22Rv1 (cell line): ENCODE data around the gene UCN.

Experiments used
- ZFX ChIP-seq: fragments of 450-650 bp; IDR thresholded peaks from 2 replicates; pipeline ENCODE4 v1.6.1; 2017; ENCODE audit warnings: antibody characterized with exemption, borderline replicate concordance
- TF ChIP-seq, protein P1 (sequence below): fragments of 450-650 bp; IDR thresholded peaks from 2 replicates; pipeline ENCODE4 v1.5.1; 2017; ENCODE audit warnings: mild to moderate bottlenecking

DNA sequence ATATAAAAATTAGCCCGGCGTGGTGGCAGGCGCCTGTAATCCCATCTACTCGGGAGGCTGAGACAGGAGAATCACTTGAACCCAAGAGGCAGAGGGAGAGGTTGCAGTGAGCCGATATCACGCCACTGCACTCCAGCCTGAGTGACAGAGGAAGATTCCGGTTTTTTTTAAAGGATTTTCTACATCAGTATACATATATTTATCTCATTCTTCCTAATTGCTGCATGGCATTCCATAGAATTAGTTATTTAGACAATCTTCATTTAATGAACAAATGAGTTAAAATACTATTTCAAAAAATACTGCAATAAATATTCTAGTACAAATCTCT lies 46.3 kb upstream of the UCN start:
- TF ChIP-seq, protein P1, sequence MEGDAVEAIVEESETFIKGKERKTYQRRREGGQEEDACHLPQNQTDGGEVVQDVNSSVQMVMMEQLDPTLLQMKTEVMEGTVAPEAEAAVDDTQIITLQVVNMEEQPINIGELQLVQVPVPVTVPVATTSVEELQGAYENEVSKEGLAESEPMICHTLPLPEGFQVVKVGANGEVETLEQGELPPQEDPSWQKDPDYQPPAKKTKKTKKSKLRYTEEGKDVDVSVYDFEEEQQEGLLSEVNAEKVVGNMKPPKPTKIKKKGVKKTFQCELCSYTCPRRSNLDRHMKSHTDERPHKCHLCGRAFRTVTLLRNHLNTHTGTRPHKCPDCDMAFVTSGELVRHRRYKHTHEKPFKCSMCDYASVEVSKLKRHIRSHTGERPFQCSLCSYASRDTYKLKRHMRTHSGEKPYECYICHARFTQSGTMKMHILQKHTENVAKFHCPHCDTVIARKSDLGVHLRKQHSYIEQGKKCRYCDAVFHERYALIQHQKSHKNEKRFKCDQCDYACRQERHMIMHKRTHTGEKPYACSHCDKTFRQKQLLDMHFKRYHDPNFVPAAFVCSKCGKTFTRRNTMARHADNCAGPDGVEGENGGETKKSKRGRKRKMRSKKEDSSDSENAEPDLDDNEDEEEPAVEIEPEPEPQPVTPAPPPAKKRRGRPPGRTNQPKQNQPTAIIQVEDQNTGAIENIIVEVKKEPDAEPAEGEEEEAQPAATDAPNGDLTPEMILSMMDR = no peak
- no peak for TF ChIP-seq ZFX
